Breast epithelium (tissue), 3 donors: ENCODE measurements around the gene TNFRSF1A.

Experiments
- CTCF ChIP-seq, 3 donors: fragments of 450-650 bp; IDR thresholded peaks; one replicate each; pipeline ENCODE4 v1.5.1; 2016 to 2017; ENCODE audit warnings: antibody characterized with exemption in 3 of 3, mild to moderate bottlenecking in 3 of 3, moderate library complexity in 3 of 3
- POLR2AphosphoS5 ChIP-seq, 3 donors: sonication (generic); formaldehyde crosslinking; IDR thresholded peaks; one replicate each; pipeline ENCODE4 v1.6.1; 2017; ENCODE audit warnings: antibody characterized with exemption in 3 of 3

DNA sequence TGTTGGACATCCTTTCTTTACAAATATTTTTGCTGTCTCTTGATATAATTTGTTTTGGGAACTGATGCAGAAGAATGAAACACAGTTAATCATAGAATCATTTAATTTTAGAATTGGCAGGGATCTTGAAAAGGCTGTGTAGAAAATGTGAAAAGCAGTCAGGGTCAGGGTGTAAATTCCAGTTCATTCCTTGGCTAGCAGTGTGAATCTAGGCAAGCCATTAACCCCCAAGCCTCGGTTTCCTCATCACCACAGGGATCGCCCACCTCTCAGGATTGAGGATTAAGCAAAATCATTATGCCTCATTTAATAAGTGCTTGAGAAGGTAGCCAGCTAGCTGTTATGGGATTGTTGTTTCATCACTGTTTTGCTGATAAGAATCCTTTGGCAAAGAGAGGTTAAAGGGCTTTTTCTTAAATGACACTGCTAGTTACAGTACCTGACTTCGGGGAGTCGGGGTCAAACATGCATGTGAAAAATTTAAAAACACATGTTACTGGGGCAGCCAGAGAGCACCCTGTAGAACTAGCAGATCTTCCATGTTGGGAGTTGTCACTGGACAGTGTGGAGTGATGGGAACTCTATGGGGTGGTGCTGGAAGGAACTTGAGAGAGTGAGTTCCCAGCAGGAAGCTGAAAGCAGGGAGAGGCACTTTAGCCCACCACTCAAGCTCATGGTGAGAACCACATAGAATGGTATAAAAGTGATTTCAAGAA lies 10.7 kb downstream of the TNFRSF1A start:
- TF ChIP-seq CTCF (IDR thresholded peaks at IDR 0.05) (no peak), POLR2AphosphoS5 (IDR thresholded peaks at IDR 0.05) (no peak)
